ENCODE results near the gene TBCK.

TBCK gene

DNA sequence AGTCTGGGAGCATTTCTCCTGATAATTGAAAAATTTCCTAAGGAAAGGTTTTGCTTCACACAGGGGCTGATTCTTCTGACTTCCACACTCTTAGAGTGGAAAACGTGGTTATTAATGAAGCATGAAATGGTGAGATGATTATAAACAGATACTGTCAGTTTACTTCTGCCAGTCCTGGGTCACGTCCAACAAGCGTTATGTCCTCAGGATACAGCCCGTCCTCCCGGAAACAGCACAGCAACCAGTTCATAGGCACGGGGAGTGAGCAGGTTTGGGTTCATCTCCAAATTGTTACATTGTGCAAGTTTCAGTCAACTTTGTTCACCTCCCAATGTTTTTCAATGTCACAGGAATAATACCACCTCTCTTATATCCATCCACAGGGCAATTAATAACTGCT lies 321.9 kb downstream of the TBCK start:
- Histone ChIP-seq H3K4me2 (ENCODE audit: low read length) (peak overlapping the region; percentile 28), H3K27me3 (ENCODE audit: control insufficient read depth, insufficient read depth, low read length) (no peaks in the 10 kb centered on the region), H3K27ac (no peak overlapping the region), H3K9ac (no peak overlapping the region), H3K4me3 (ENCODE audit: low read depth, low read length) (no peak overlapping the region), H3K36me3 (ENCODE audit: control insufficient read depth, insufficient read depth, low read length) (no peaks in the 10 kb centered on the region), H3K9me3 (ENCODE audit: control insufficient read depth, low read length) (no peaks in the 10 kb centered on the region), H3K4me1 (no peaks in the 10 kb centered on the region), H3K79me2 (no peaks in the 10 kb centered on the region), H2AFZ (no peak overlapping the region)
- TF ChIP-seq, protein P1, sequence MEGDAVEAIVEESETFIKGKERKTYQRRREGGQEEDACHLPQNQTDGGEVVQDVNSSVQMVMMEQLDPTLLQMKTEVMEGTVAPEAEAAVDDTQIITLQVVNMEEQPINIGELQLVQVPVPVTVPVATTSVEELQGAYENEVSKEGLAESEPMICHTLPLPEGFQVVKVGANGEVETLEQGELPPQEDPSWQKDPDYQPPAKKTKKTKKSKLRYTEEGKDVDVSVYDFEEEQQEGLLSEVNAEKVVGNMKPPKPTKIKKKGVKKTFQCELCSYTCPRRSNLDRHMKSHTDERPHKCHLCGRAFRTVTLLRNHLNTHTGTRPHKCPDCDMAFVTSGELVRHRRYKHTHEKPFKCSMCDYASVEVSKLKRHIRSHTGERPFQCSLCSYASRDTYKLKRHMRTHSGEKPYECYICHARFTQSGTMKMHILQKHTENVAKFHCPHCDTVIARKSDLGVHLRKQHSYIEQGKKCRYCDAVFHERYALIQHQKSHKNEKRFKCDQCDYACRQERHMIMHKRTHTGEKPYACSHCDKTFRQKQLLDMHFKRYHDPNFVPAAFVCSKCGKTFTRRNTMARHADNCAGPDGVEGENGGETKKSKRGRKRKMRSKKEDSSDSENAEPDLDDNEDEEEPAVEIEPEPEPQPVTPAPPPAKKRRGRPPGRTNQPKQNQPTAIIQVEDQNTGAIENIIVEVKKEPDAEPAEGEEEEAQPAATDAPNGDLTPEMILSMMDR (IDR thresholded peaks at IDR 0.05), result no peak

DNA sequence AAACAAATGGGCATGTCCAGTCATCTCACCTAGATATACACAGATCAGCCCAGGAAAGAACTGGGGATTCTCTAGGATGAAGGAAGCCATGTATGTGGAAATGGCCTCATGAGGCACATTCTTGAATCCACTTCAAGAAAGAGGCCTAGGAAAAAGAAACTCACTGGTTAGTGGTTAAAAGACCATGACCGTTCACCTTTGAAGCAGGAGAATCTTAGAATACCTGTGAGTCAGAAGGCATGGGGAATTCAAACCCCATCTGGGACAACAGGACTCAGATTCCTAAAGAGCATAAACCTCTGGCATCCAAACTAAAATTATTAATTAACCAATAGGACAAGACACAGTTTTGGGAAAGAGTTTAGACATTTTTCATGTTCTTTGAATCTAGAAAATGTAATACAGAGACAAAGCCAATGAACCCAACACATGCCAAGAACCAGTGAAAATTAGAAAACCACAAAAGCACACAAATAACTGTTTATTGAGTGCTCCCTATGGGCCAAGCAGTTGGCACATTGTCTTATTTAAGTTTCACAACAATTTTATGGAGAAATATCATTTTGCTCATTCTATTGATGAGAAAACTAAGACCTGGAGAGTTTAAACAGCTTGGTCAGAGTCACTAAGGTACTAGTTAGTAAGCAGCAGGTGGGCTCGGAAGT lies 323.2 kb downstream of the TBCK start:
- no peak overlapping the region for H3K9ac ChIP-seq
- H3K27ac ChIP-seq, result no peak overlapping the region
- H3K4me3 ChIP-seq (ENCODE audit: low read depth, low read length), result no peak overlapping the region
- H3K4me2 ChIP-seq (ENCODE audit: low read length), result no peak overlapping the region
- H3K4me1 ChIP-seq, result no peaks in the 10 kb centered on the region
- no peak overlapping the region for H2AFZ ChIP-seq
- H3K27me3 ChIP-seq (ENCODE audit: control insufficient read depth, insufficient read depth, low read length), result no peaks in the 10 kb centered on the region
- no peaks in the 10 kb centered on the region for H3K36me3 ChIP-seq (ENCODE audit: control insufficient read depth, insufficient read depth, low read length)
- TF ChIP-seq, protein P1 (IDR thresholded peaks at IDR 0.05), result no peak
- H3K9me3 ChIP-seq (ENCODE audit: control insufficient read depth, low read length), result no peaks in the 10 kb centered on the region
- H3K79me2 ChIP-seq, result no peaks in the 10 kb centered on the region

DNA sequence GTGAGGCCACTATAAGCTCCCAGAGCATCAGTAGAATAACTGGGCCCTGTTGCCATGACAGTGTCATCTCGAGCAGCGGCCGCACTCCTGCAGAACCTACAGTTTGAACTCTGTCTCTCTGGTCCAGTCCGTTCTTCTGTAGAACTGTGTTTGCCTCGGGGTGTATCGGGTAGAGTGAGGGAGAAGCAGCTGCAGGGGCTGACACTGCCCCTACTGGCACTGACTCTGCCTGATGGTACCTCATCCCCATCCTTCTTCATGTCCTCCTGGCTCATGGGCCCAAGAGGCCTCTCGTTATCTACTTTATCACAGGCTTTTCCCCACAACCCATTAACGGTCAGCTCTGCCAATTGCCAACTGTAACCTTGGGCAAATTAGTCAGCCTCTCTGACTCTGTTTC lies 324.3 kb downstream of the TBCK start:
- TF ChIP-seq, protein P1 (IDR thresholded peaks at IDR 0.05), result no peak
- Histone ChIP-seq H3K9ac (no peak overlapping the region), H3K9me3 (ENCODE audit: control insufficient read depth, low read length) (no peaks in the 10 kb centered on the region), H2AFZ (no peak overlapping the region), H3K27me3 (ENCODE audit: control insufficient read depth, insufficient read depth, low read length) (no peaks in the 10 kb centered on the region), H3K79me2 (no peaks in the 10 kb centered on the region), H3K4me1 (no peaks in the 10 kb centered on the region), H3K36me3 (ENCODE audit: control insufficient read depth, insufficient read depth, low read length) (no peaks in the 10 kb centered on the region), H3K27ac (no peak overlapping the region), H3K4me2 (ENCODE audit: low read length) (no peak overlapping the region), H3K4me3 (ENCODE audit: low read depth, low read length) (no peak overlapping the region)
